Daoy (cell line): ENCODE measurements around the gene TIMELESS. TPM values are rescaled to one million over a fixed set of nuclear protein-coding genes. Genes with fewer than 3 reads are reported as not detected.
"Not testable (repeated sequence)": the region's sequence is repeated elsewhere in the genome, so short reads cannot be mapped to it uniquely, and the experiment has no call there.

Experiments used
- DNase-seq: peaks from one replicate; pipeline ENCODE4 v3.0.0-alpha.2; 2015; ENCODE audit warnings: low read depth
- total RNA-seq: library from RNA; depleted of rRNA; stranded (reverse); fragments of >200 nt; shearing (Covaris generic); gene quantifications from 2 replicates; pipeline ENCODE4 v1.2.3, GENCODE V29; 2014

Gene TIMELESS
- total RNA-seq, 1 experiment from 2014 or later: 14.1 TPM

DNA sequence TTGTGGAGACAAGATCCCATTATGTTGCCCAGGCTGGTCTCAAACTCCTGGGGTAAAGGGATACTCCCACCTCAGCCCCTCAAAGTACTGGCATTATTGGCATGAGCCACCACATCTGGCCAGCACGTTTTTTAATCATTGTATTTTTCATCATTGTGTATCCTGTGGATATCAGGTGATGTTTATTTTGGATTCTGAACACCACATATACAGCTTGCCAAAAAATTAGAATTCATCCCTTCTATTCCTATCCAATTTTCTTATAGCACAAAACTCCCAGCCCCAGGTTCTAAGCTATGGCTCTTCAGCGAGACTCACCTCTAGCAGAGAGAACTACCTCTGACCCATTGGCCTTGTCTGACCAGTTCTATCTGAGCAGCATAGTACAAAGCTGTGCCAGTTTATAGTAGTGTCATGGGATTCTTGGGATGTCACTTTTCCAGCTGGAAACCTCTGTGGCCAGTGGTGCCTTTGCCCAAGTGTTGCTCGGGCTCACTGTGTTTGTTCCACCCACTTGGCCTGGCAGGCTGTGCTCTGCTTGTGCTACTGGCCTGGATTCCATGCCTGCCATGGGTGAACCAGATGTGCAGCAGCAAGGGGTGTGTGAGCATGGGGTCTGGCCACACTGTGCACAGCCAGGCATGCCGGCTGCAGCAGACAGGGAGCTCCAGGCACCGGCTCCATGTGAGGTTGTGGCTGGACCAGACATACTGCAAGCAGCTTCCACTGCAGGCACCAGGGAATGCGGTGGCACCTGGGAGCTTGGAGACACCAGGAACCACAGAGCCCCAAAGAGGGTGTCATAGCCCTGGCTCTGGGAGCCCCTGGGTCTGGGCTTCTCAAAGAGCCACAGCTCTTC is 37.2 kb downstream of the TIMELESS start:
- DNase-seq: no peak

DNA sequence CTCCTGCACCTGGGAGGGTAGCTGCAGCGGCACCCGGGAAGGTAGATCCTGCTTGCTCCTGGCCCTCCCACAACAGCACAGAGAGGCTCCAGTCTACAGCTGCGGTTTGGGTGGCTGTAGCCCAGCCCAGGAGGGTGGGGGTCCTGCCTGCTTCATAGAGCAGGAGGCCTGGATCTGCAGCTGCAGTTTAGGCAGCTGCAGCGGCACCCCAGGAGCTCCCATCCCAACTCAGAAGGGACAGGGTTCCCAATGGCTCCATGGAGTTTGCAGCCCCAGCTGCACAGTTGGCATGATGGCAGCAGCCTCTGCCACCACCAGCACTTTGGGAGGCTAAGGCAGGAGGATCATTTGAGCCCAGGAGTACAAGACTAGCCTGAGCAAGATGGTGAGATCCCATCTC is 38.5 kb downstream of the TIMELESS start:
- no peak for DNase-seq

DNA sequence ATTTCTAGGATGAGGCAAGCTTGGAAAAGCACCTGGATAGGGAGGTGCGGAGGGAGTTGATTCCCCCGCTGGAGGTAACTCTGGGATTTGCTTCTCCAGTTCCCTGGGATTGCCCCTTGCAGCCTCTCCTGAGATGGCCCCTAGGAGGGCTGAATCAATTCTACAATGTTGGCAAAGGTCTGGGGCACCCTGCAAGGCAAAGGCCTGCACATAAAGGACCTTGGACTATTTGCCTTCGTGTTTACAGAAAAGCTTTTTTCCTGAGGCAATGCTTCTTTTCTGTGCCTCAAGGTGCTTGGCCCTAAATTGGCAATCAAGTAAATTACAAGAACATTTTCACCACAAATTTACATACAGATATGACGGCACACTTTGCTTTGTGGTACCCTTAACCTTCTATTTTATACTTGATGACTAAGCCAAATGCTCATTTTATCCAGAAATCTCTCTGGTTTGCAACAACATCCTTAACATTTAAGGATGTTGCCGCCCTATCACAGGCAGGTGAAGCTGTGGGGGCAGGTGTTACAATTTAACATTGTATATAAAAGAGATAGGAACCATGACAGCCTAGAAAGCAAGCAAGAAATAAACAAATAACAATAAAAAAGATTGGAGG is 40.3 kb downstream of the TIMELESS start:
- no peak for DNase-seq

DNA sequence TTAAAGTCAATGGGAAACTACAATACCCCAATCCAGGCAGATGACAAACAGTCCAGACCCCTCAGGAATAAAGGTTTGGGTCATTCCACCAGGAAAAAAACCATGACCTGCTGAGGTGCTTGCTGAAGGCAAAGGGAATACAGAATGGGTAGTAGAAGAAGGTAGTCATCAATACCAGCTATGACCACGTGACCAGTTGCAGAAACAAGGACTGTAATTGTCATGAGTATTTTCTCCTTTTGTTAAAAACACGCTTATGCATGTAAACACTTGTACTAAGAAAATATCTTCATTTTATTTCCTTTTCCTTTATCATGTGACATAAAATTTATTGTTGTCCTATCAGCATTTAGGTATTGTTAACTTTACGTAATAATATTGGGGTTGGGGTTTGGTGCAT is 45.0 kb downstream of the TIMELESS start:
- not testable (repeated sequence) for DNase-seq

DNA sequence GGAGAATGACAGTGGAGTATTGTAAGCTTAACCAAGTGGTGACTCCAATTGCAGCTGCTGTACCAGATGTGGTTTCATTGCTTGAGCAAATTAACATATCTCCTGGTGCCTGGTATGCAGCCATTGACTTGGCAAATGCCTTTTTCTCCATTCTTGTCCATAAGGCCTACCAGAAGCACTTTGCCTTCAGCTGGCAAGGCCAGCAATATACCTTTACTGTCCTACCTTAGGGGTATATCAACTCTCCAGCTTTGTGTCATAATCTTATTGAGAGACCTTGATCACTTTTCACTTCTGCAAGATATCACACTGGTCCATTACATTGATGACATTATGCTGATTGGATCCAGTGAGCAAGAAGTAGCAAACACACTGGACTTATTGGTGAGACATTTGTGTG is 47.6 kb downstream of the TIMELESS start:
- DNase-seq: not testable (repeated sequence)

DNA sequence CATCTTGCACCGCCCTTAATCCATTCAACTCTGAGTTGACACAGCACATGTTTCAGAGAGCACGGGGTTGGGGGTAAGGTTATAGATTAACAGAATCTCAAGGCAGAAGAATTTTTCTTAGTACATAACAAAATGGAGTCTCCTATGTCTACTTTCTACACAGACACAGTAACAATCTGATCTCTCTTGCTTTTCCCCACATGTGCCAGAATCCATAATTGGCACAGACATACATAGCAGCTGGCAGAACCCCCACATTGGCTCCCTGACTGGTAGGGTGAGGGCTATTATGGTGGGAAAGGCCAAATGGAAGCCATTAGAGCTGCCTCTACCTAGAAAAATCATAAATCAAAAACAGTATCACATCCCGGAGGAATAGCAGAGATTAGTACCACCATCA is 48.1 kb downstream of the TIMELESS start:
- not testable (repeated sequence) for DNase-seq

DNA sequence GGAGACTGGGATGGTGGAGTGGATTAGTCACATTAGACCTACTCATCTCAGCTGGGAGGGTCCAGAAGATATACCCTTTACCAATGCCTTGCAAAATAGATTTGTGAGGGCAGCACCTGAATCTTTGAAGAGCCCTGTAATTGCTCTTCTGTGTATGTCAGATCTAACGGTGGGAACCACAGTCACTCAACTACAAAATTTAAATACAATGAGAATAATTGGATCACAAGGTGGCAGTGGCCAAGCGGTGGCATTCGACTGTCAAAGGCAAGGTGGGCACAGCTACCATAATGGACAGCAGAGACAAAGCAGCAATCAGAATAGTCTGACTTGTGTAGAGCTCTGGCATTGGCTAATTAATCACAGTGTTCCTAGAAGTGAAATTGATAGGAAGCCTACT is 49.8 kb downstream of the TIMELESS start:
- not testable (repeated sequence) for DNase-seq

DNA sequence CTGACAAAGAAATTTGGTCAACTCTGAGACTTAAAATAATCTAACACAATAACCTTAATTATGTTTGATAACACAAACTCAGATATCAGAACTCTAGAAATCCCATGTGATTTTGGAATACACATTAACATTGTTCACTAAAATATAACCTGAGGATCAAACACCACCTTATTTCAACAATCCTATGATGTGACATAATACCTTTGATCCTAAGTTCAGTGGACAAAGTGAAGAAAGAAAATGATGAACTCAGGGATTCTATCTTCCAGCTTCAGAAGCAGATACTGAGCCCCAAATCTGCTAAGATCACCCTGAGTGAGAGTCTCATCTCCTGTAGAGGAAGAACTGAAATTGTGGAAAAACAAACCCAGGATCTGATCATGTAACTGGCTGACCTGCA is 50.9 kb downstream of the TIMELESS start:
- DNase-seq: no peak

DNA sequence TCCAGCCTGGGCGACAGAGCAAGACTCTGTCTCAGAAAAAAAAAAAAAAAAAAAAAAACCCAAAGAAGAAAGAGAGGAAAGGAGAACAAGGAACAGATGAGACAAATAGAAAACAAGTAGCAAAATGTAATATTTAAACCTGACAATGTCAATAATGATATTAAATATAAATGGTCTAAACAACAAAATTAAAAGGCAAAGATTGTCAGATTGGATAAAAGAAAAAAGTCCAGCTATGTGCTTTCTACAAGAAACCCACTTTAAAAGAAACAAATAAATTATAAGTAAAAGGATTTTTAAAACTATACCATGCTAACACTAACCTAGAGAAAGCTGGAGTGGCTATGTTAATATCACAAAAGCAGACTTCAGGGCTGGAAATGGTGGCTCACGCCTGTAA is 56.9 kb downstream of the TIMELESS start:
- no peak for DNase-seq

DNA sequence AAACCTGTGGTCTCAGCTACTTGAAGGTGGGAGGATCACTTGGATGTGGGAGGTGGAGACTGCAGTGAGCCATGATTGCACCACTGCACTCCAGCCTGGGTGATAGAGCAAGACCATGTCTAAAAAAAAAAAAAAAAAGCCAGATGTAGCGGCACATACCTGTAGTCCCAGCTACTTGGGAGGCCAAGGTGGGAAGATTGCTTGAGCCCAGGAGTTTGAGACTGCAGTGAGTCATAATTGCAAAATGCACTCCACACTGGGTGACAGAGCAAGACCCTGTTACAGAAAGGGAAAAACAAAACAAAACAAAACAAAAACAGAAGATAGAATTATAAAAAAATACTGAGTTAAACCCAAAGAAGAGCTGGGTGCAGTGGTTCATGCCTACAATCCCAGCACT is 57.5 kb downstream of the TIMELESS start:
- no peak for DNase-seq

DNA sequence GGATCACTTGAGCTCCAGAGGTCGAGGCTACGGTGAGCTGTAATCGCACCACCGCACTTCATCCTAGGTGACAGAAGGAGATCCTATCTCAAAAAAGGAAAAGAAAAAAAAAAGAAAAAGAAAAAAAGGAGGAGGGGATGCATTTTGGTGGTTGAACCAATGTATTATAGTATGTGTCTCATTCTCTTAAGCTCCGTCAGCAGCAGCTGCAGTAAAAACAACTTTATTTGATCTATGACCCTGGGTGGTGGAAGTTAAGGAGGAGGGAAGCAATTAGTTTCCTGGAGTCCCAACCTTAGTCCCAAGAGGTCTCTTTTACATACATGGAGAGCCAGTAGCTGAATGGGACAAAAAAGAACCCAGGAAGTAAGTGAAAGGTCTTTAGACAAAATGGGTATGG is 59.8 kb downstream of the TIMELESS start:
- DNase-seq: no peak

DNA sequence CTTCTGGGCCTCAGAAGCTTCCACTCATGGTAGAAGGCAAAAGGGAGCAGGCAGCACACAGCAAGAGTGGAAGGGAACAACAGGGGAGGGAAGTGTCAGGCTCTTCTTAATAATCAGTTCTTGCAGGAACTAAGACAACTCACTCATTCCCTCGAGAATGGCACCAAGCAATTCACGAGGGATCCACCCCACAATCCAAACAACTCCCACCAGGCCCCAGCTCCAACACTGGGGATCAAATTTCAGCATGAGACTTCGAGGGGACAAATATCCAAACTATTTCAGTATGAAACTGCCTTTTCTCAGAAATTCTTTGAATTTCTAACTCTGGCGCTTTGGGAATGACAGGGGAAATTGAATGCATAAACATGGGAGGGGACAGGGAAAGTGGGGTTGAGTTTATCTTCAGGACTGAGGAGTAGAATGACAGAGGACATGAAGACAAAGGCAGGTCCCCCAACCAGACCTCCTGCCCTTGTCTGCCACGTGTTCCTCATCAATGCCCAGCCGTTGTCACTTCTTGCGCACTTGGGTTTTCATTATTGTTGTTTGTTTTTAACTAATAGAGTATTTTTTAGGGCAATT is 62.0 kb downstream of the TIMELESS start:
- DNase-seq: no peak

DNA sequence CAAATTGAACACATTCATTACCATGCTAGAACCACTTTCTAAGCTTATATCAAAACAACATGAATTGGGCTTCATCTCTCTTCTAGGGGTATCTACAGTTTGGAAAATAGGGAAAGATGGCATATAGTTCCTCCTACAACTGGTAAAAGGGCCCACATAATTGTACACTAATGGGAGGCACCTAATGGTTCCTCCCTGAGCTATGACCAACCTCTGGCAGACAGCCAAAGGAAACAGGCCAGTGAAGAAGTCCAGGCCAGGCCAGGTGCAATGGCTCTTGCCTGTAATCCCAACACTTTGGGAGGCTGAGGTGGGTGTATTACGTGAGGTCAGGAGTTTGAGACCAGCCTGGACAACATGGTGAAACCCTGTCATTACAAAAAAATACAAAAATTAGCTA is 63.4 kb downstream of the TIMELESS start:
- DNase-seq: peak; percentile 43

DNA sequence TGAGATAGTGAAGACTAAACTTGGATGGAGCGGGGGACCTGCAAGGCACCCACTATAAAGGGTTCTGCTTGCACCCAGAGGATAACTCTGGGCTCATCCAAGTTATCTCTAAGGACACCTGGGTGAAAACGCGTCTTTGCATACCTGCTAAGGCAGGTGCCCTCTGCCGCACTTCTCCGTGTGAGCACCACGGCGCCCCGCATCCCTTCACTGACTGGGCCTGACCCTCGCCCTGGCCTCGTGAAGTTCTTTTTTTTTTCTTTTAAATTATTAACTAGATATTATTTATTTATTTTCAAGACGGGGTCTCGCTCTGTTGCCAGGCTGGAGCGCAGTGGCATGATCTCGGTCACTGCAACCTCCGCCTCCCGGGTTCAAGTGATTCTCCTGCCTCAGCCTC is 66.6 kb downstream of the TIMELESS start:
- no peak for DNase-seq

DNA sequence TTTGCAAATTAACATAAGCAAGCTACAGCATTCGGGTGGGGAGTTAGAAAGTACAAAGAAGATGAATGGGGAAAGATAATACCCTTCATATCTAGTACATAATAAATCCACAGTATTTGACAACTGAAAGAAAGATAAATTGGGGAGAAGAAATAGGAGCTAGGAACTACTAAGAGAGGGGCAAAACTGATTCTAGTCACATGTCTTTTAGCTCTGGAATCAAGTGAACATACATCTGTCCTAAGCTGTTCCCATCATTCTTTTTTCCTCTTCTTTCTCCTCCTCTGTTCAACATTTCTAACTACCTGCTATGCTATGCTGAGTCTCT is 71.3 kb downstream of the TIMELESS start:
- DNase-seq: no peak

DNA sequence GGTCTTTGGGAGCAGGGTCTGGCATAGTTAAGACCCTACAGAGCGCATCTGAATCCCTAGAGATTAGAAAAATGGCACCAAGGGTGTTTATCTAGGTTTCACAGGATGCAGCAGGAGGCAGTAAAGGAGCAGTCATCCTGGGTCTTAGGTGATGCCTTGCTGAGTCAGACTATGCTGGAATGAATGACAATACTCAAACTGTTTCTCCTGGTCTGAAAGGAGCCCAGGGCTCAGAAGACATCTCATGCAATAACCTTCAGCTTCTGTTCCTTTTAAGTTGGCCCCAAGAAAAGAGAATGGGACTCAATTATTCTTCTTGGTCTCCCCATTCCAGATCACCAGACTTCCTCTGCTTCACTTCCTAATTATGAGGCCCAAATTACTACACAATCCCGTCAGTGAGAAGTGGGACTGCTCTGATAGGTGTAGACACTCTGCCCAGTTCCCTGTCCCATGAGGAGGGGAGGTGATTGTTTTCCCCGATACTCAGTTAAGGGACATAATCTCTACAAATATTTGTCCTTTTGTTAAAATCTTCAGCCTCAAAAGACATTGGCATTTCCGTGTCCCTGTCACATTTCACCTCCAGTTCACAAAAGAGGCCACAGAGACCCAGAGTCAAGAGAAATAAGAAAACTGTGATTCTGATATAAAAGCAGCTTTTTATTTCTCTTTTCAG is 71.8 kb downstream of the TIMELESS start:
- peak; percentile 50 for DNase-seq

DNA sequence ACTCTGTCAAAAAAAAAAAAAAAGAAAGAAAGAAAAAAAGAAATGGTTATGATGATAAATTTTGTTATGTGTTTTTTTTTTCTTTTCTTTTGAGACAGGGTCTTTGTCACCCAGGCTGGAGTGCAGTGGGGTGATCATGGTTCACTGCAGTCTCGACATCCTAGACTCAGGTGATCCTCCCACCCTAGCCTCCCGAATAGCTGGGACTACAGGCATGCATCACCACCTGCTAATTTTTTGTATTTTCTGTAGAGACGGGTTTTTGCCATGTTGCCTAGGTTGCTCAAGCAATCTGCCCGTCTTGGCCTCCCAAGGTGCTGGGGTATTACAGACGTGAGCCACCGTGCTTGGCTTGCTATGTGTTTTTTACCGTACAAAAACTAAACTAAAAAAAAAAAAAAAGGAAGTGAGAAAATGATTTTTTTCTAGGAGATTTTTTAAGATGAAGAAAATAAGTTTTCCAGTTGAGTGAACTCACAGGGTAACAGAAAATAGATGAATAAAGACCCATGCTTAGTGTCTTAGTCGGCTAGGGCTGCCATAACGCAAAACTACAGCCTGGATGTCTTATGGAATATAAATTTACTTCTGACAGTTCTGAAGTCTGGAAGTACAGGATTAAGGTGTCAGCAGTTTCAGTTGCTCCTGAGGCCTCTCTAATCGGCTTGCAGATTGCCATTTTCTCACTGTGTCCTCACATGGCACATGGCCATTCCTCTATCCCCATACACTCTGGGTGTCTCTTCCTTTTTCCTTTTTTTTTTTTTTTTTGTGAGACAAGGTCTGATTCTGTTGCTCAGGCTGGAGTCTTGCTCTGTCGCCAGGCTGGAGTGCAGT is 73.4 kb downstream of the TIMELESS start:
- DNase-seq: no peak

DNA sequence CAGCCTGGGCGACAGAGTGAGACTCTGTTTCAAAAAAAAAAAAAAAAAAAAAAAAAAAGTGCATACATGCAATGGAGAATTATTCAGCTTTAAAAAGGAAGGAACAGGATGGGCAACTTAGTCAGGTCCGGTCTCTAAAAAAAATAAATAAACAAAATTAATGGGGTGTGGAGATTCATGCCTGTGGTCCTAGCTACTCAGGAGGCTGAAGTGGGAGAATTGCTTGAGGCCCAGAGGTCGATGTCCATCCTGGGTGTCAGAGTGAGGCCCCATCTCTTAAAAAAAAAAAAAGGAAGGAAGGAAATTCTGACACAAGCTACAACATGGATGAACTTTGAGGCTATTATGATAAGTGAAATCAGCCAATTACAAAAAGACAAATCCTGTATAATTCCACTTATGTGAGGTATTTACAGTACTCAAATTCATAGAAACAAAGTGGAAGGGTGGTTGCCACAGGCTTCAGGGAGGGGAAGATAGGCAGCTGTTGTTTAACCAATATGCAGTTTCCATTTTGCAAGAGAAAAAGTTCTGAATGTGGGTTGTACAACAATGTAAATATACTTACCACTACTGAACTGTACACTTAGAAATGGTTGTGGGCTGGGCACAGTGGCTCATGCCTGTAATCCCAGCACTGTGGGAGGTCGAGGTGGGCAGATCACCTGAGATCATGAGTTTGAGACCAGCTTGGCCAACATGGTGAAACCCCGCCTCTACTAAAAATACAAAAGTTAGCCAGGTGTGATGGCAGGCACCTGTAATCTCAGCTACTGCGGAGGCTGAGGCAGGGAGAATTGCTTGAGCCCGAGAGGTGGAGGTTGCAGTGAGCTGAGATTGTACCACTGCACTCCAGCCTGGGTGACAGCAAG is 74.3 kb downstream of the TIMELESS start:
- no peak for DNase-seq

DNA sequence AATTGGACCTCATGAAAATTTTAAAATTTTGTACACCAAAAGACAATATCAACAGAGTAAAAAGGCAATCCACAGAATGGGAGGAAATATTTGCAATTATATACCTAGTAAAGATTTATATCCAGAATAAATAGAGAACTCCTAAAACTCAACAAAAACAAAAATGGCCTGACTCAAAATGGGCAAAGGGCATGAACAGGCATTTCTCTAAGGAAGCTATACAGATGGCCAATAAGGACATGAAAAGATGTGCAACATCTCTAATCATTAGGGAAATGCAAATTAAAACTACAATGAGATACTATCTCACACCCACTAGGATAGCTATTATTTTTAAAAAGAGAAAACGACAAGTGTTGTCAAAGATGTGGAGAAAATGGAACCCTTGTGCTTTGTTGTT is 75.7 kb downstream of the TIMELESS start:
- DNase-seq: no peak

DNA sequence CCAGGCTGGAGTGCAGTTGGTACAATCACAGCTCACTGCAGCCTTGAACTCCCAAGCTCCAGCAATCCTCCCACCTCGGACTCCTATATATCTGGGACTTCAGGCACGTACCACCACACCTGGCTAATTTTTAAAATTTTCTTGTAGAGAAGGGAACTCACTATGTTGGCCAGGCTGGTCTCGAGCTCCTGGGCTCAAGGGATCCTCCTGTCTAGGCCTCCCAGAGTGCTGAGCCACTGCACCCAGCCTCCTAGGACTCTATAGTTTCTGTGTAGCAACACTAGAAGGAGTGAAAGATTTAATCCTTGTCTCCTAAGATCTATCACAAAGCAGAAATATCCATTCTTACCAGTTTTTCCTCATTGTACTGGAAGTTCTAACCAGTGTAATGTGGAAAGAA is 82.3 kb downstream of the TIMELESS start:
- DNase-seq: no peak
